Measurements from ENCODE around the gene MALT1.

Gene MALT1

GRCh38 chr18:58802959-58803358 is 131.7 kb downstream of the MALT1 start:
- in situ Hi-C loops (cut with HindIII; ENCODE audit: low pct_unique_long_range_greater_than_20kb, low sequenced_read_pairs): no loop called here
- DNase-seq (ENCODE audit: low read depth in 1 of 2, low spot score in 1 of 2): no peak
- no peak for TF ChIP-seq JUND (IDR thresholded peaks at IDR 0.05; ENCODE audit: low read depth)

GRCh38 chr18:58803978-58804377 is 132.7 kb downstream of the MALT1 start:
- TF ChIP-seq JUND (IDR thresholded peaks at IDR 0.05; ENCODE audit: low read depth): no peak
- in situ Hi-C loops (cut with HindIII; ENCODE audit: low pct_unique_long_range_greater_than_20kb, low sequenced_read_pairs): no loop called here
- no peak for DNase-seq (ENCODE audit: low read depth in 1 of 2, low spot score in 1 of 2)
